Measurements from ENCODE around the gene ACAD10. TPM values are rescaled to one million over a fixed set of nuclear protein-coding genes. Genes with fewer than 3 reads are reported as not detected.
A peak's percentile ranks its signal among the peaks of the same experiment; 100 is the strongest.

The ACAD10 gene
- total RNA-seq, 3 donors from 2014 or later, result 17.9 to 24.1 (median 18.7) TPM

GRCh38 chr12:111757361-111758119 lies 71.7 kb downstream of the ACAD10 start:
- DNase-seq (ENCODE audit: low spot score in 2 of 2), result peak; percentile 73 to 80
- Histone ChIP-seq H3K27ac (peak overlapping the region; percentile 91 to 92), H3K9me3 (no peaks in the 10 kb centered on the region)

GRCh38 chr12:111758120-111758561 lies 72.3 kb downstream of the ACAD10 start:
- H3K27me3 ChIP-seq, result no peaks in the 10 kb centered on the region
- peak; percentile 85 to 94 for DNase-seq (ENCODE audit: low spot score in 2 of 2)
- H3K27ac ChIP-seq, result peak overlapping the region; percentile 91 to 92
- H3K4me1 ChIP-seq, result peaks cover 0 to 19% of the 10 kb centered on the region in 2 donors
- no peaks in the 10 kb centered on the region for H3K9me3 ChIP-seq
- H3K4me3 ChIP-seq, result no peak overlapping the region
- no peaks in the 10 kb centered on the region for H3K36me3 ChIP-seq
- intact Hi-C loops (cut with DNase I; ENCODE audit: low total_unique reads), result no loop called here
- TF ChIP-seq CTCF (IDR thresholded peaks at IDR 0.05) (no peak), POLR2A (IDR thresholded peaks at IDR 0.05) (no peak), POLR2AphosphoS5 (IDR thresholded peaks at IDR 0.05) (no peak)

More at GRCh38 chr12:111757361-111758119, 71.7 kb downstream of the ACAD10 start:
- Histone ChIP-seq H3K4me1 (peaks cover 0 to 19% of the 10 kb centered on the region in 2 donors), H3K4me3 (no peak overlapping the region), H3K36me3 (no peaks in the 10 kb centered on the region), H3K27me3 (no peaks in the 10 kb centered on the region)
- intact Hi-C loops (cut with DNase I; ENCODE audit: low total_unique reads), result no loop called here
- TF ChIP-seq POLR2AphosphoS5 (IDR thresholded peaks at IDR 0.05), result no peak
- TF ChIP-seq POLR2A (IDR thresholded peaks at IDR 0.05), result no peak
- TF ChIP-seq CTCF (IDR thresholded peaks at IDR 0.05), result no peak

- intact Hi-C loops (cut with DNase I; ENCODE audit: low total_unique reads), result no loop called here
- no peak overlapping the region for H3K4me3 ChIP-seq
- no peak for DNase-seq (ENCODE audit: low spot score in 2 of 2)
- no peaks in the 10 kb centered on the region for H3K36me3 ChIP-seq
- TF ChIP-seq CTCF (IDR thresholded peaks at IDR 0.05), result no peak
- no peak for TF ChIP-seq POLR2A (IDR thresholded peaks at IDR 0.05)
- no peak for TF ChIP-seq POLR2AphosphoS5 (IDR thresholded peaks at IDR 0.05)
- H3K4me1 ChIP-seq, result peaks cover 0 to 19% of the 10 kb centered on the region in 2 donors
- no peaks in the 10 kb centered on the region for H3K9me3 ChIP-seq
- H3K27me3 ChIP-seq, result no peaks in the 10 kb centered on the region
- H3K27ac ChIP-seq, result peak overlapping the region in 1 of 2 donors; percentile 91
Measured at GRCh38 chr12:111759271-111759670, 73.4 kb downstream of the ACAD10 start.

- no peak overlapping the region for H3K4me3 ChIP-seq
- no peak overlapping the region for H3K27ac ChIP-seq
- H3K4me1 ChIP-seq, result peaks cover 0 to 19% of the 10 kb centered on the region in 2 donors
- intact Hi-C loops (cut with DNase I; ENCODE audit: low total_unique reads), result no loop called here
- DNase-seq (ENCODE audit: low spot score in 2 of 2), result no peak
- no peak for TF ChIP-seq CTCF (IDR thresholded peaks at IDR 0.05)
- TF ChIP-seq POLR2AphosphoS5 (IDR thresholded peaks at IDR 0.05), result no peak
- no peak for TF ChIP-seq POLR2A (IDR thresholded peaks at IDR 0.05)
- no peaks in the 10 kb centered on the region for H3K27me3 ChIP-seq
- no peaks in the 10 kb centered on the region for H3K36me3 ChIP-seq
- no peaks in the 10 kb centered on the region for H3K9me3 ChIP-seq
Measured at GRCh38 chr12:111759991-111760390, 74.1 kb downstream of the ACAD10 start.

GRCh38 chr12:111761099-111761498 lies 75.2 kb downstream of the ACAD10 start:
- DNase-seq (ENCODE audit: low spot score in 2 of 2), result no peak

More at GRCh38 chr12:111761099-111761498, 75.2 kb downstream of the ACAD10 start:
- Histone ChIP-seq H3K36me3 (no peaks in the 10 kb centered on the region), H3K9me3 (no peaks in the 10 kb centered on the region), H3K27ac (no peak overlapping the region), H3K4me3 (no peak overlapping the region), H3K4me1 (peaks cover 0 to 19% of the 10 kb centered on the region in 2 donors), H3K27me3 (no peaks in the 10 kb centered on the region)
- intact Hi-C loops (cut with DNase I; ENCODE audit: low total_unique reads), result no loop called here
- TF ChIP-seq POLR2AphosphoS5 (IDR thresholded peaks at IDR 0.05) (no peak), CTCF (IDR thresholded peaks at IDR 0.05) (no peak), POLR2A (IDR thresholded peaks at IDR 0.05) (no peak)
